ENCODE data around the gene TNNI2.
"Not testable (repeated sequence)": the region's sequence is repeated elsewhere in the genome, so short reads cannot be mapped to it uniquely, and the experiment has no call there.

Gene TNNI2

DNA sequence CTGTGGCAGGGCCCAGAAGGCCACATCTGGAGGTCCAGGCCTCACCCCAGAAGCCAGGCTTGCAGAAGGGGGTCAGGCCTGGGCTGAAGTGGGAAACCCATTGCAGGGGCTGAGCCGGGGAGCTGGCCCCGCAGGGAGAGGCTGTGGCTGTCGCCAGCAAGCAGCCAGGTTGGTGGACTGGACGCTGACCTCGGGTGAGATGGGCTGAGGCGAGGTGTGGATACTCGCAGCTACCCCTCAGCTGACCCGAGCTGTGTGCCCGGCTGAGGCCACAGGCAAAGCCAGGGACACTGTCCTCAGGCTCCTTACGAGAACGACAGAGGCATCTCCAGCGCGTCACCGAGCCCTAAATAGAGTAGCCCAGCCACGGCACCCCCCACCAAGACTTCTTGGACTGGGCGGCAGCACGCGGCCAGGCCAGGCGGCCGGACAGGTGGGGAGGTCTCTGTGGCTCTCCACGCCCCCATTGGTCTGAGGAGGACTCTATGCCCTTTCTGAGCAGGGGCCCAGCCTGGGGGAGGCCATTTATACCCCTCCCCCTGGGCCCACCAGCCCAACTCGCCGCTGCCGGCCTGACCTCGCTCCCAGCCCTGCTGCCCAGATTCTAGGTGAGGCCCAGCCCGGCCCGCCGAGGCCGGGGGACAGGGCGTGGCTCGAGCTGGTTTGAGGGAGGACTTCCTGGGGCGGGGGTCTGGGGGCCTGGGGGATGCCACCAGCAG lies at the start of gene TNNI2:
Gene TNNI2 (plus strand): TSS at position 556 of the 719 bp plus-strand sequence. CDS start 716 bp downstream, outside the sequence.
- DNase-seq (ENCODE audit: low read depth) = no peak

- DNase-seq (ENCODE audit: low read depth) = no peak
Measured at GRCh38 chr11:1791912-1792311, 46.9 kb upstream of the TNNI2 start.

GRCh38 chr11:1792461-1792860 lies 46.3 kb upstream of the TNNI2 start:
- DNase-seq (ENCODE audit: low read depth) = no peak

- DNase-seq (ENCODE audit: low read depth) = no peak
Measured at GRCh38 chr11:1793081-1793480, 45.7 kb upstream of the TNNI2 start.

GRCh38 chr11:1796413-1797011 lies 42.3 kb upstream of the TNNI2 start:
- DNase-seq (ENCODE audit: low read depth) = no peak

DNA sequence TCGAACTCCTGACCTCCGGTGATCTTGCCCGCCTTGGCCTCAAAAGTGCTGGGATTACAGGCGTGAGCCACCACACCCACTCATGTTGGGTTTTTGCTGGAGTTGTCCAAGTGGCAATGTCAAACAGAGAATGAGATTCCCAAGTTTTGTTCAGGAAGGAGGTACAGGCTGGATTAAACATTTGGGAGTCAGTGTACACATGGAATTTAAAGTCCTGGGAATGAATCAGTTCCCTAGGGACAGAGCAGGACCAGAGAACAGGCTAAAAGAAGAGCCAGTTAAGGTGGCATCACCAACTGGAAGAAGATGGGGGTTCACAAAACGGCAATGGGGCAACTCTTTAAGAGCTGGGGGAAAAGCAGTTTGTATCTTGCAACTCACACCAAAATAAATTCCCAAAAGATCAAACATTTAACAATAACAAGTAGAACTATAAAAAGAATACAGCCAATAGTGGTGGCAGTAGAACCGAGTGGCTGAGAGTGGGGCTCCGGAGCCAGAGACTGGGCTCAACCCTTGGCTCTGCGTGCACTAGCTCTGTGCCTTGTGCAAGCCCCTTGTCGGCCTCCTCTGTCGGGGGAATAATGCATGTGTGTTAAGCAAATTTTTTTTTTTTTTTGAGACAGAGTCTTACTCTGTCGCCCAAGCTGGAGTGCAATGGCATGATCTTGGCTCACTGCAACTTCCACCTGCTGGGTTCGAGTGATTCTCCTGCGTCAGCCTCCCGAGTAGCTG lies 41.2 kb upstream of the TNNI2 start:
- DNase-seq (ENCODE audit: low read depth) = no peak

DNA sequence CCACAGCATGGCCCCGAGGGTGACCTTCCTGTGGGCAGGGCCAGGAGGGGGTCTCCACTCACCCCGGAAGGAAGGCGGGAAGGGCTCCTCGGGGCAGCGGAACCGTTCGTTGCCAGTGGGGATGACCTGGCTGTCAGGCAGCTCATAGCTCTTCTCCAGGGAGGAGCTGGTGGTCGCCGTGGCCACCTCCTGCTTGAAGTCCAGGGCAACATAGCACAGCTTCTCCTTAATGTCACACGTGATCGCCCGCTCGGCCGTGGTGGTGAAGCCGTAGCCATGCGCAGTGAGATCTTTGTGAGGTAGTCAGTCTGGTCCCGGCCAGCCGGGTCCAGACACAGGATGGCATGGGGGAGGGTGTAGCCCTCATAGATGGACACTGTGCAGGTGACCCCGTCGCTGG lies 35.5 kb upstream of the TNNI2 start:
- DNase-seq (ENCODE audit: low read depth) = no peak

DNA sequence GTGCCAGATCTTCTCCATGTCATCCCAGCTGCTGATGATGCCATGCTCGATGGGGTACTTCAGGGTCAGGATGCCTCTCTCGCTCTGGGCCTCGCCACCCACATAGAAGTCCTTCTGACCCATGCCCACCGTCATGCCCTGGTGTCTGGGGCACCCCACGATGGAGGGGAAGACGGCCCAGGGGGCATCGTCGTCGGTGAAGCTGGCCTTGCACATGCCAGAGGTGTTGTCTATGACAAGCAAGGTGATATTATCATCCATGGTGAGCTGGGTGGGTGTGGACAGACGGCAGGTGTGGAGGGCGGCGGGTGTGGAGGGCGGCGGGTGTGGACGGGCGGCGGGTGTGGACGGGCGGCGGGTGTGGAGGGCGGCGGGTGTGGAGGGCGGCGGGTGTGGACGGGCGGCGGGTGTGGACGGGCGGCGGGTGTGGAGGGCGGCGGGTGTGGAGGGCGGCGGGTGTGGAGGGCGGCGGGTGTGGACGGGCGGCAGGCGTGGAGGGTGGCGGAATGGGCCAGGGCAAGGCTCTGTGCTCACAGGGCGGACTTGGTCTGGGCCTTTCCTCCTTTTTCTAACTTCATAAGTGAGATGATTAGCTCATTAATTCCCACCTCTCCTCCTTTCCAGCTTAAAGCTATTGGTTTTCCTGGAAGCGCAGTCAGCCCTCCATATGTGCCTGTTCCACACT lies 34.8 kb upstream of the TNNI2 start:
- not testable (repeated sequence) for DNase-seq (ENCODE audit: low read depth)

DNA sequence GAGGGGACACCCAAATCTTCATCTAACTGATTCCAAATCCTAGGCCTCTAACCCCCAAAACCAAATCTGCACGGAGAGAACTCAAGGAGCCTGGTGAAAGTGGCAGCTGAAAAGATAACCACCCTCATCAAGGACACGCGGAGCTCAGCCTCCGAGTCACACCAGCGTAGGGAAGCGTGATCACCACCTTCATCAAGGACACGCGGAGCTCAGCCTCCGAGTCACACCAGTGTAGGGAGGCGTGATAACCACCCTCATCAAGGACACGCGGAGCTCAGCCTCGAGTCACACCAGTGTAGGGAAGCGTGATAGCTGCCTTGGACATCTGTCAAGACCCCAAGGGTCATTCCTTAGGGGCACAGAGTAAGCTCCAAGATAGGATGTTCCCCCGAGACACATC lies 33.3 kb upstream of the TNNI2 start:
- DNase-seq (ENCODE audit: low read depth) = no peak

GRCh38 chr11:1807264-1807995 lies 31.4 kb upstream of the TNNI2 start:
- no peak for DNase-seq (ENCODE audit: low read depth)

- no peak for DNase-seq (ENCODE audit: low read depth)
Measured at GRCh38 chr11:1810761-1811160, 28.0 kb upstream of the TNNI2 start.

DNA sequence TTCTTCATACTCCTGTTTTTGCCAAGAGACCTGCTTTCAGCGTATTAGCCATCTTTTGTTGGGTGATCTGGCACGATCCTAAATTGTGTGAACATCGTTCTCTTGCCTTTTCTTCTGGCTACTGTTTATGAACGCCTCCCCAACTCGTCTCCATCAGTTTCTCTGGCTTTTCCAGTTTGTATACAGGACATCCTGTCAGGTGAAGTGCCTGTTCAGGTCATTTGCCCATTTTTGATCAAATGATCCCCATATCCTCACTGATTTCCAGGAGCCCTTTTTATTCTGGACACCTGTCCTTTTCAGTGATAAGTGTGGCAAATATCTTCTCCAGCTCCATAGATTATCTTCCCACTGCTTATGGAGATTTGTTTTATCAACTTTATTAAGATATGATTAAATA lies 26.5 kb upstream of the TNNI2 start:
- DNase-seq (ENCODE audit: low read depth) = no peak

- DNase-seq (ENCODE audit: low read depth) = no peak
Measured at GRCh38 chr11:1812801-1813200, 26.0 kb upstream of the TNNI2 start.

- not testable (repeated sequence) for DNase-seq (ENCODE audit: low read depth)
Measured at GRCh38 chr11:1813356-1813755, 25.4 kb upstream of the TNNI2 start.

- no peak for DNase-seq (ENCODE audit: low read depth)
Measured at GRCh38 chr11:1814691-1815090, 24.1 kb upstream of the TNNI2 start.

- DNase-seq (ENCODE audit: low read depth) = no peak
Measured at GRCh38 chr11:1815311-1815710, 23.5 kb upstream of the TNNI2 start.

DNA sequence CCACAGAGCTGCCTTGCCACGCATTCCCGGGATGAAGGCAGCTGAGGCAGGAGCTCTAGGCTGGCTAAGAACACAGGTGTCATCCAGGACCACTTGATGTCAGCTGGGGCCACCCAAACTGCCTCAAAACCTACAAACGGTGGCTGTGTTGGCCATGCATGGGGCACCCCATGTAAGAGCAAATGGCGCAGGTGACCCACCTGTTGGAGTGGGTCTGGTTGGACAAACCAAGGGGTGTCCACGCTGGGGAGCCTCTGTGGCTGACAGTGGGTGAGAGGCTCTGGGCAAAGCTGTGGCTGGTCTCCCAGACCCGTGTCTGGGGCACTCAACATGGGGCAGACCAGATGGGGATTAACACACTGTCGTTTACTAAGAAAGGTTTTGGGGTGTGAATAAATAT lies 23.0 kb upstream of the TNNI2 start:
- no peak for DNase-seq (ENCODE audit: low read depth)

GRCh38 chr11:1817000-1817399 lies 21.8 kb upstream of the TNNI2 start:
- no peak for DNase-seq (ENCODE audit: low read depth)

DNA sequence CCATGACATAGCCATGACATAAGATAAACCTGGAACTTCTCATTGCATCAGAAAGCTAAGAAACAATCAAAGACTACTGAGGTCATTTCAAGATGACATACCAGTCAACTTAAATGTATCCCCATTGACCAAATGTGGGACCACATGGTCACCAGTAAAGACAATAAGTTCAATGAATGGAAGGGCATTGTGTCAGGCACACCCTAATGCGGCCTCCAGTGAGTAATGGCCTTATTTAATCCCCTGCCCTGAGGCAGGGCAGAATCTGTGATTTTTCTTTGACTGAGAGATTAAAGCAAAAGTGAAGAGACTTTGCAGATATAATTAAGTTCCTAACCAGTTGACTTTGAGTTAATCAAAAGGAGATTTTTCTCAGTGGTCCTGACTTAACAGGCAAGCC lies 21.3 kb upstream of the TNNI2 start:
- no peak for DNase-seq (ENCODE audit: low read depth)

DNA sequence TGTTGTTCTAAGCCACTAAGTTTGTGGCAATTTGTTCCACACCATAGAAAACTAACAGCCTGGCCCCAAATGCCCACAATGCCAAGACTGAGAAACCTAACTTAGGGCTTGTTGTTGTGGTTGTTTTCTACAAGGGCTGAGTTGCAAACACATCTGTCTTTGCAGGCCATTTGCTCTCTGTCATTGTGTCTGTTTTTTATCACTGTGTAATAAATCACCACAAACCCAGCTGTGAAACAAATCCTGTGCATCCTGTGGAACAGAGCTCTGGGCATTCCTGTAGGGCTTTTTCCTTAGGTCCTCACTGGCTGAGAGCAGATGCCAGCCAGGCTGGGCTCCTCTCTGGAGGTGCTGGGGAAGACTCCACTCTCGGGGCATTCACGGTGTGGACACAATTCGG lies 19.7 kb upstream of the TNNI2 start:
- no peak for DNase-seq (ENCODE audit: low read depth)

- no peak for DNase-seq (ENCODE audit: low read depth)
Measured at GRCh38 chr11:1820463-1821325, 18.1 kb upstream of the TNNI2 start.
